ENCODE data around the gene UBTF.

Gene UBTF

DNA sequence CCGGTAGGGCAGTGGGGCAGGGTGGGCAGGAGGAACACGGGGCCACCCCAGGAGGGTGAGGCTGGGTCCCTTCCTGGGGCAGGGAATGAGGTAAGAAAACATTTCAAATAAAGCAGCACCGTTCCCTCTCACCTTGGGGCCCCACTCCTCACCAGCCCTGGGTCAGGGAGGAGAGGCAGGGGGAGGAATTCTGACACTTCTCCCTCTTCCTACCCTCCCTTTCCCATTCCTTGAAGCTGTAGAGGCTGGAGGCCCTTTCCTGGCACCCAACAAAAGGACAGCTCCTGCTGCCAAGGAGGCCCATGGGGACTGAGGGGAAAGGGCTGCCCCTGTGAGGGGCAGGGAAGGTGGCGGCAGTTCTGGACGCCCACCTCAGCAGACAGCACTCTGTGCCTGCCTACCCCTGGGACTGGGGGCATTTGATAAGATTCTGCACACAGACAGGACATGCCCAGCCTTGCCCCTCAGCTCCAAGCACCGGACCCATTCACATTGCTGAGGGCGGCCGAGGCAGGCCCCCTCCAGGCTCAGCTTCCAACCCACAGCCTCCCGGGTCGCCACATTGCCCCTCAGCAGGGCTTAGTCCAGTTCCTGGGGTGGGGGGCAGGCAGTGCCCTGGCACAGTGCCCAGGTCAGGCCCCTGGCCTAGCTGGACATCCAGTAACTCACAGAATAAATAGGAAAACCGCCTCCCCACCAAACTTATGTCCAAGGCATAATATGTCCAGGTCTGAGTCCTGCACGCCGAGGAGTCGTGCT is 26.0 kb downstream of the UBTF start:
- no peak for ATAC-seq

DNA sequence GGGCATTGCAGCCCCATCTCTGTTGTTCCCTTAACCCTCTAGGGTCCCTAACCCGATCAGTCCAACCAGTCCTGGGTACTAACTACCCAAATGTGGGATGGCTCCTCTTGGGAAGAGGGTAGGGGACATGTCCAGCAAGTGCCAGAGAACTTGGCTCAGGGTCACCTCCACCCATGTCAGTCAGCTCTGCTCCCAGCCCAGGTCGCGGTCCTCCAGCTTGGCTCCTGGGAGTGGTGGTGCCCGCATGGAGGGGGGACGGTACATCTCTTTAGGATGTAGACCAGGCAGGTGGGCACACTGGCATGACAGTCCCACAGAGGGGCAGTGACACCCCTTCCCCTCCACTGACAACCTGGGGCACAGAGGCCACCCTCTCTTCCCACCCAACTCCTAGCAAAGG is 26.7 kb downstream of the UBTF start:
- no peak for ATAC-seq

DNA sequence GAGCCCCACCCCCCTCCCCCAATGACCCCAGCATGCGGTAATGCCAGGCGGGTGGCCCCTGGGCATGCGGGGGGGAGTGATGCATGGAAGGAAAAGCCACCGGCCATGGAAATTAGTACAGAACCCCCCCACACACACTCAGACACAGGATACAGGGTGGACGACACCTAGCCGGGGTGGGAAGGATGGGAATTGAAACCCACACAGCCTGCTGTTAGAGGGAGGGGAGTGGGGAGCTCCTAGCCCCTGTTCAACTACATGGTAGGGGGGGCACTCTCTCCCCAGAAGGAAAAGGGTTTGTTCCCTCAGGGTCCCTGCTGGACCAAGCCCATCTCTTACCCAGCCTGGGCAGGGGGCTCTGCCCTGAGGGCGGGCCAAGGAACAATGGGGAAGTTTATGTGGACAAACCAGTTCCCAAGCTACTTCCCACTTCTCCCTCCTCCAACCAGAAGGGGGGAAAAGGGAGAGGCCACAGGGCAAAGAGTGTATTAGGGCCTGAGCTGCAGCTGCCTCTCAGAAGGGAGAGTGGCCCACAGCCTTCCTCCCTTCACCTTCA is 27.5 kb downstream of the UBTF start:
- no peak for ATAC-seq

DNA sequence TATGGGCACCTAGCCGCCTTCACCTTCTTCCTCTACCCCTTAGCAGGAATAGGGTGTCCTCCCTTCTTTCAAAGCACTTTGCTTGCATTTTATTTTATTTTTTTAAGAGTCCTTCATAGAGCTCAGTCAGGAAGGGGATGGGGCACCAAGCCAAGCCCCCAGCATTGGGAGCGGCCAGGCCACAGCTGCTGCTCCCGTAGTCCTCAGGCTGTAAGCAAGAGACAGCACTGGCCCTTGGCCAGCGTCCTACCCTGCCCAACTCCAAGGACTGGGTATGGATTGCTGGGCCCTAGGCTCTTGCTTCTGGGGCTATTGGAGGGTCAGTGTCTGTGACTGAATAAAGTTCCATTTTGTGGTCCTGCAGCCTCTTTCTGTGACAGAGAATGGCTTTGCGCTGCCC is 28.1 kb downstream of the UBTF start:
- ATAC-seq, result no peak

DNA sequence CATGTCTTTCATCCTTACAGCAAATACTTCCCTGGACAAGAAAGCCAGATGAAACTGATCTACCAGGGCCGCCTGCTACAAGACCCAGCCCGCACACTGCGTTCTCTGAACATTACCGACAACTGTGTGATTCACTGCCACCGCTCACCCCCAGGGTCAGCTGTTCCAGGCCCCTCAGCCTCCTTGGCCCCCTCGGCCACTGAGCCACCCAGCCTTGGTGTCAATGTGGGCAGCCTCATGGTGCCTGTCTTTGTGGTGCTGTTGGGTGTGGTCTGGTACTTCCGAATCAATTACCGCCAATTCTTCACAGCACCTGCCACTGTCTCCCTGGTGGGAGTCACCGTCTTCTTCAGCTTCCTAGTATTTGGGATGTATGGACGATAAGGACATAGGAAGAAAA is 29.0 kb downstream of the UBTF start:
- ATAC-seq, result no peak

DNA sequence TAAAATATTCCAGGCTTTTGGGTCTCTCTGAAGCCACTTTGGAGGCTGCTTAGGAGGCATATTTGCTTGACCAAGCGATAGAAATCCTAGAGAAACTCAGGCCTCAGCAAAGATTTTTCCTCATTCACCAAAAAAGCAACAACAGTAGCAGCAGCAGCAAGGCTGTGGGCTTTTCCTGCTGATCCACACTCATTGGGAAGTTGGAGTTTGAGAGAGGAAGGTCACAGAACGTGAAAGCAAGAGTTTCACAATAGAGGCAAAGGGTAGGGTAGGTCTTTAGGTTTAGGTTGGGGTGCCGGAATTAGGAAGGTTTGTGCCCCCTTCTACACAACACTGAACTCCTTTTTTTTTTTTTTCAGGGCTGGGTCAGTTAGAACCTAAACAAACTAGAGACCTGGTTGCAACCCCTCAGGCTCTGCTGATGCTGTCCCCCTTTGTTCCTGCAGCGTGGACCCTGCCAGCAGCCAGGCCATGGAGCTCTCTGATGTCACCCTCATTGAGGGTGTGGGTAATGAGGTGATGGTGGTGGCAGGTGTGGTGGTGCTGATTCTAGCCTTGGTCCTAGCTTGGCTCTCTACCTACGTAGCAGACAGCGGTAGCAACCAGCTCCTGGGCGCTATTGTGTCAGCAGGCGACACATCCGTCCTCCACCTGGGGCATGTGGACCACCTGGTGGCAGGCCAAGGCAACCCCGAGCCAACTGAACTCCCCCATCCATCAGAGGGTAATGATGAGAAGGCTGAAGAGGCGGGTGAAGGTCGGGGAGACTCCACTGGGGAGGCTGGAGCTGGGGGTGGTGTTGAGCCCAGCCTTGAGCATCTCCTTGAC is 30.7 kb downstream of the UBTF start:
- ATAC-seq, result no peak

DNA sequence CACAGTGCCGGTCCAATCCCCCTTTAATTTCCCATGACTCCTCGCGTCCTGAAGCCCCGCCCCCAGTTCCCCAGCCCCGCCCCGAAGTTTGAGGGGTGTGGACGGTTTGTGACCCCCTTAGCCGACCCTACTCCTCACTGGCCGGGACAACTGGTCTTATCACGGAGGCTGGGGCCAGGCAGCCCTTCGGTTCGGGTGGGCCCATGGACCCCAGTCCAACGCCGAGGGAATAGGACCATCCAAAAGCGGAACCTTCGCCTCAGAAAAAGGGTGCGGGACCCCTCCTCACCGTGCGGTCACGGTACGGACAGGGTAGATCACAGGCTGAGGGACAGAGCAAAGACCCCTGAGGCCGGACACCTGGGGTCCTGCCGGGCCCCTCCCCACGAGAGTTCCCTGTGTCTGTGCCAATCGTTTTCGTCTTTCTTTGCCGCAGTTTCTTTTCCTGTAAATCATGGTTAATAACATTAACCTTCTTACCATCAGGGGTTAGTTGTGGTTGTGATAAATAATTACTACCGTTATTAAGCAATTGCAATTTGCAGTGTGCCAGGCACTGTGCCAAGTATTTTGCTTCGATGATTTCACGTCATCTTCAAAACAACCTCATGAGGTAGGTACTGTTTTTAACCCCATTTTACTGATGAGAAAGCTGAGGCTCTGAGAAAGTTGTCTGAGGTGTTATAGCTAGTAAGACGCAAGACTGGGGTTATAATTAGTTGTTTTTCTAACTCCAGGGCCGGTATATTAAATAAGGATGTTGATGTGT is 32.2 kb downstream of the UBTF start:
- ATAC-seq, result peak; percentile 56 to 63

DNA sequence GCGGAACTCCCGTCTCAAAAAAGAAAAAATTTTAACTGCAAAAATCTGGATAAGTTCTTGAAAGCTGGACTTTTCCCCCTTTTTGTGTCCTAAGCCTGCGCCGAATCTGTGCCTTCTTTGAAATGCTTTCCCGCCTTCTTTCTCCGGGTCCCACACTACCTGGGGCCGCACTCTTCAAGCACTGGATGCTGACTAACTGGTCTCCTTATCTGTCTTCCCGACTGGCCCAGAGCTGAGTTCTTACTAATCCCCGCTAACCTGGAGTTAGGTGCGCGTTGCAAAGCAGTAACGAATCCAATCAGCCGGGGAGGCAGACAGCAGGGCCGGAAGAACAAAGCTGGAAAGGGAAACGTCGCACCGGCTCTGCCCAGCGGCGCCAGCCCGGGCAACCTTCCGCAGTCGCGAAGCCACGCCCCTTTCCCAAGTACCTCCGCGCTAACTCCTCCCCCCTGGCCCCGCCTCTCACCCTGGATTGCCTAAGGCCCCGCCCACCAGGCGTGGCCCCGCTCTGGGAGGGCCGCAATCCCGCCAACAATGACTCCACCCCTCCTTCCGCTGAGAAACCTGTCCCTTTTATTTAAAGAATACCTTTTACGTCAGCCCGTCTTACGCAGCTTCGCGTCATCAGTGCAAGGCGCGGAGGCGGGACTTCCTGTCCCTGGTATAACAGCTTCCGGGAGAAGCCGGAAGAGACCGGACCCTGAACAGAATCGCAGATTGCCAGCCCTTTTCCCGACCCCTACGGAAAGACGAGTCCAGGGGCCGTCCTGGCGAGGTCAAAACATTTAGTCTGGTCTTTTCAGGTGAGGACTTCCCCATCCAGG is 33.0 kb downstream of the UBTF start, which contains the start of gene TMUB2:
TMUB2 (plus strand) TSS at position 666 of the 824 bp plus-strand sequence. CDS start 737 bp downstream, outside the sequence.
- ATAC-seq, result peak; percentile 87 to 89

DNA sequence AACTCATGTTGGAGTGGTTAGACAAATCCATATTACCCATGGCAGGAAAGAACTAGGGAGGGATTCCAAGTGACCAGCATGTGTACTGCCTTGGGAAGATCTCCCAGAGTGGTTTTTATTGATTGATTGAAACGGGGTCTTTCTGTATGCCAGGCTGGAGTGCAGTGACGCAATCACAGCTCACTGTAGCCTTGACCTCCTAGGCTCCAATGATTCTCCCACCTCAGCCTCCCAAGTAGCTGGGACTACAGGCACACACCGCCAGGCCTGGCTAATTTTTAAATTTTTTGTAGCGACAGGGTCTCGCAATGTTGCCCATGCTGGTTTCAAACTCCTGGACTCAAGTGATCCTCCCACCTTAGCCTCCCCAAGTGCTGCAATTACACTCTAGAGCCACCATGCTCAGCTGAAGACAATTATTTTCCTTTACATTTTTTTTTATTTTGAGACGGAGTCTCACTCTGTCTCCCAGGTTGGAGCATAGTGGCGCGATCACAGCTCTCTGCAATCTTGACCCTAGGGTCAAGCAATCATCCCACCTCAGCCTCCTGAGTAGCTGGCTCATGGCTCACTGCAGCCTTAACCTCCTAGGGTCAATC is 35.2 kb downstream of the UBTF start:
- no peak for ATAC-seq

DNA sequence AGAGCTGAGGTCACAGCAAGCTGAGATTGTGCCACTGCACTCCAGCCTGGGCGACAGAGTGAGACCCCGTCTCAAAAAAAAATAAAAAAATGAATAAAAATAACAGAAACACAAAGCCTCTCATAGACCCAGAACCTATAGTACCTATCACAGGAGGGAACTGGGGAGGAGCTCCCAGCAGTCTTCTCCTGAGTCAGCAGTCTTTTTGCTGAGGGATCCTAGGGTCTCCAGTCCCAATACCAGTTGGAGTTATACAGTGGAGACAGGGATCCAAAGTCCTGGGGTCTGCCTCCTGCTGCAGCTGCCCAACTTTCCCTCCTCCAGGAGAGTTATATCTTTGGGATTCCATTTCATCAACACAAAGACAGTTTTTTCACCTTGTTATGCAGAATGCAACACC is 36.5 kb downstream of the UBTF start:
- no peak for ATAC-seq

DNA sequence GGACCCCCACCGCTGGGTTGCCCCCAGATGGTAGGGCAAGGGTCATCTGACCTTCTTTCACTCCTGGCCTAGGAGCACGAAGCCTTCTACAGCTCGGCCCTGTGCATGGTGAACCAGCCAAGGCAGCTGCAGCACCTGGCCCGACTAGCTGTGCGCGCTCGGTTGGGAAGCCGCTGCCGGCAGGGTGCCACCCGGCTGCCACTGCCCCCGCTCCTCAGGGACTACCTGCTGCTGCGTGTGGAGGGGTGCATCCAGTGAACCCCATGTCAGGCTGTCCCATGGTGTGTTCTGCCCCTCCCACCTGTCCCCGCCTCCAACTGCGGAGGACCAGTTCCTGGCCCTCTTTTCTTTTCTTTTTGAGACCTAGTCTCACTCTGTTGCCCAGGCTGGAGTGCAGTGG is 41.3 kb downstream of the UBTF start:
- ATAC-seq, result no peak

DNA sequence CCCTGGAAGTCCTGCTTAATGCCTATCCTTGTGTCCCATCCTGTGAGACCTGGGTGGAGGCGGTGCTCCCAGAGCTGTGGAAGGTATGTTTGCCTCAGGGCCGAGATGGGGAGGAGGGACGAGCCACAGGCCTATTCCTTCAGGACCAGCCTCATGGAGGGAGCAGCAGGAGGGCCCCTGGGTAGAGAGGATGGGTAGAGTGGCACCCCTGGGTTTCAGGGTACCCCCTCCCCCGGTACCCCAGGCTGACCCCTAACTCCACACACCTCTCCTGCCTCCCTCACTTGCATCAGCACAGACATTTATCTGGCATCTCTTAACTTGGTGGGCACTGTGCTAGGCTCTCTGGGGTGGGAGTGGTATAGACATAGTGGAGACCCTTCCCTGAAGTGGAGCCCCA is 41.8 kb downstream of the UBTF start:
- no peak for ATAC-seq

DNA sequence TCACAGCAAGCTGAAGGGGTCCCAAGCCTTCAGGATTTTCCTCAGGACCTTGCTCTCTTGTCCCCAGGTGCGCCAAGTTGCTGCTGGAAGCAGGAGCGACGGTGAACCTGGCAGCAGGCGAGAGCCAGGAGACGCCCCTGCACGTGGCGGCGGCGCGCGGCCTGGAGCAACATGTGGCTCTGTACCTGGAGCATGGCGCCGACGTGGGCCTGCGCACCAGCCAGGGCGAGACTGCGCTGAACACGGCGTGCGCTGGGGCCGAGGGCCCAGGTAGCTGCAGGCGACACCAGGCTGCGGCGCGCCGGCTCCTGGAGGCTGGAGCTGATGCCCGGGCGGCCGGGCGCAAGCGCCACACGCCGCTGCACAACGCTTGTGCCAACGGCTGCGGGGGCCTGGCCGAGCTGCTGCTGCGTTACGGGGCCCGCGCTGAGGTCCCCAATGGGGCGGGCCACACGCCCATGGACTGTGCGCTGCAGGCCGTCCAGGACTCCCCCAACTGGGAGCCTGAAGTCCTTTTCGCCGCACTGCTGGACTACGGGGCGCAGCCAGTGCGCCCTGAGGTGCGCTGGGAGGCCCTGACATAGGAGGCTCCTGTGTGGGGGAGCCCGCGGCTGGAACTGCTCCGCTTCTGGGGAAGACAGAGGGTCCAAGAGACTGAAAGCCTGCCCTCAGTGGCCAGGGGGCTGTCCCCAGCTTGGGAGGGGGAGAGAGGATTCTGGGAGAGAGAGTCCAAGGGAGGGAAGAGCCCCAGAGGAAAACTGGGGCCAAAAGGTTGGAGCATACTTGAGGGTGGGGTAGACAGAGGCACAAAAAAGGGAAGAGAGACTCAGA is 42.6 kb downstream of the UBTF start:
- ATAC-seq, result no peak

DNA sequence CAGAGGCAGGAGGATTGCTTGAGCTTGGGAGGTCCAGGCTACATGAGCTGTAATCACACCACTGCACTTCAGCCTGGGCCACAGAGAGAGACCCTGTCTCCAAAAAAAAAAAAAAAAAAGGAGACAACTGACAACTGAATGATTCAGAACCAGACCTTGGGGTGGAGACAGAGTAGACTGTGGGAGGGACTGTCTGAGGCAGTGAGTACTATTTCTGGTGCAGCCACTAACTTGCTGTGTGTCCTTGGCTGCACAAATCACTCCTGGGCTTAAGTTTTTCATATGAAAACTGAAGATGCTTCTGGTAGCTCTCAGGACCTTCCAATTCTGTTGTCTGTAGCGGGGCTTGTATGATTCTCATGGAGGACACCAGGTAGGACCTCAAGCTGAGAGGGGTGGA is 43.2 kb downstream of the UBTF start:
- peak in 1 of 2 donors; percentile 45 for ATAC-seq

DNA sequence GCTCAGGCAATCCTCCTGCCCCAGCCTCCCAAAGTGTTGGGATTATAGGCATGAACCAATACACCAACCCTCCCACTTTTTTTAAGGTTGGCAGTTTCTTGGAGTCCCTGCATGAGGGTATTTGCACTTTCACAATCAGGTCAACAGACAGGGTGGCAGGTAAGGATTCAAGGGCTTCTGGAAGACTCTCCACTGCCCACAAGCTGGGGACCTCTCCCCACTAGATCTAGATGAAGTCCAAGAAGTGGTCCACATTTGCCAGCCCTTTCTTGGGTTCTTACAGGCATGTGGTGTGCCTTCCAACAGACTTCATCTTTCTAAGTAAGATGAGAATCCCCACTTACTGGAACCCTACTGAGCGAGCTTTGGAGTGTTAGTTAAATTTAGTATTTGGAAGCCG is 45.0 kb downstream of the UBTF start:
- no peak for ATAC-seq

DNA sequence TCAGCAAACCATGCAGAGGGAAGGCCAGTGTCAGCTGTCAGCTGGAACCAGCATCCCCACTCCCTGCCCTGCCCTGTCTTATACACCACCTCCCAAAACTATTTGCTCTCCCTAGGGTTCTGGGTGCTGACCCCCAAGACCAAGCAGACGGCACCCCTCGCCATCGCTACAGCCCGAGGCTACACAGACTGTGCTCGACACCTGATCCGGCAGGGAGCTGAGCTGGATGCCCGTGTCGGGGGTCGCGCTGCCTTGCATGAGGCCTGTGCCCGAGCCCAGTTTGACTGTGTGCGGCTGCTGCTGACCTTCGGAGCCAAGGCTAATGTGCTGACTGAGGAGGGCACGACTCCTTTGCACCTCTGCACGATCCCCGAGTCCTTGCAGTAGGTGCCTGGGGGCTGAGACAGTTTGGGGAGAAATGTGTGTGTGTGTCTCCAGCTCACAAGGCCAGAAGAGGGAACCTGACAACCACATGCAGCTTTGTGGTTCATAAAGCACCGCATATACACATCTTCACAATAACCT is 47.5 kb downstream of the UBTF start:
- ATAC-seq, result no peak

DNA sequence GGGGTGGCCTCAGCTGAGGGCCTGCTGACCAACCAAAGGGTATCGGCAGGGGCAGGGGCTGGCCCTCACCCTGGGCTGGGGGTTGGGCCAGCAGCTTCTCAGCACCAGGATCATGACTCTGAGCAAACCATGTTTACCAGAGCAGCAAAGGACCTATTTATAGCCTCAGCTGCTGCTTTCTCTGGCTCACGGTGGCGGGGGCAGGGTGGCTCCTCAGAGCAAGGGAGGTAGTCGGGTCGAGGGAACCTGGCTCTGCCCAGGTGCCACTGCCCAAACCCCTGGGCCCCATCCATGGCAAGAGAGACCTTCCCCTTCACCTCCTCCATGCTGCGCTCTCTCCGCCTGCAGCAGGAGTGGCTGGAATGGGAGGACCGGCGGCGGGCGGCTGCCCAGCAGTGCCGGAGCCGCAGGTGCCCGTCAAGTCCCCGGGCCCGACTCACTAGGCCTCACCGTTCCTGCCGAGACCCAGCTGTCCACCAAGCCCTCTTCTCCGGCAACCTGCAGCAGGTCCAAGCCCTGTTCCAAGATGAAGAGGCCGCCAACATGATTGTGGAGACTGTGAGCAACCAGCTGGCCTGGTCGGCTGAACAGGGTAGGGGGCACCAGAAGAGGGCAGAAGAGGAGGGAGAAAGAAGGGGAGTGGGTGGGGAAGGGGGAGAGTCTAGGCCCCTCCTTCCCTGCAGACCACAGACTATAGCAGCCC is 48.8 kb downstream of the UBTF start, which contains the start of gene ASB16:
ASB16 (plus strand) TSS at position 206 of the 703 bp plus-strand sequence; CDS start at position 292, 86 bp downstream.
- ATAC-seq, result no peak

DNA sequence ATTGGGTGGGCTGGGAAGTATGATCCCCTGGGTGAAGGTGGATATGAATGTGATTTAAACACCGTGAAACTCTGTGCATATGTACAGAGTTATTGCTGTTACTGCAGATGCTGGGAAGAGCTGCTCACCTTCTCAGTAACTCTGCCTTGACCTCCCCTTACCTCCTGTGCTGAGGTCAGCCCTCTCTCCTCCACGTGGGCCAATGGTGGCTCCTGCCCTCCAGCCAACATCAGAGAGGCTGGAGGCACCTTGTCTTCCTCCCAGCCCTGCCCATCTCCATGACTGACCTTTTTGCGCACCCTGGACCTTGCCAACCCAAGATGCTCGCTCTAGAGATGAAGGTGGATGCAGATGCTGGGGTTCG is 49.4 kb downstream of the UBTF start:
- ATAC-seq, result no peak

DNA sequence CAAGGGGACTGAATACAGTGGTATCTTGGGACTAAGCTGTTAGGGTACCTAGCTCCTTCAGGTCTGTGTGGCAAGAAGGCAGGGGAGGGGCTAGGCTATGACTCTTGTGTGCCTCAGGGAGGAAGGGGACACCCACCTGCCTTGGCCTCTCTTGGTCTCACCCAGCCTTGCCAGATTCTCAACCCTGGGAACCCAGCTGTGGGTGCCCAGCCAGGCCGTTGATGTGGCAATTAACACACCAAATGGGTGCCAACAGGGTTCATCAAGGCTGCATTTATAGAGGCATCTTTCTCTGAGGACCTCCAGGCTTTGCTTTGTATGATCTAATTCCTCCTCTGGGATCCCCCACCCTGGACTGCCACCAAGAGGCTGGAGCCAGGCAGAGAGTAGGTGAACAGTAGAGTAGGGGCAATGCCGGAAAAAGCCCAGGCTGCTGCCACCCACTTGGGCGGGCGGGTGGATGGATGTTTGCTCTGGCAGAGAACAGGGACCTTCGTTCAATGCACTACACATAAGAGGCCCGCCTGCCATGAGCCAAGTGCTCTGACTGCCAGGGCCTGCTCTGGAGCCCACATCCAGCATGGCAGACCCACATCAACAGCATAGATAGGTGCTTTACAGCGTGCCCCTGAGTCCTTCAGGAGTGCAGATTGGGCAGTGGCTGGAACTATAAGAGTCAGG is 52.2 kb downstream of the UBTF start:
- no peak for ATAC-seq
